GM23338 (cell line): ENCODE results near the gene SSH2. TPM values are rescaled to one million over a fixed set of nuclear protein-coding genes. Genes with fewer than 3 reads are reported as not detected.

Source experiments
- ATAC-seq: fragments of 200-7000 bp; cut with Tn5 transposase; 3 replicates; pipeline ENCODE4 v1.9.1; 2020
- DNase-seq: peaks from one replicate; pipeline ENCODE4 v3.0.0-alpha.2; 2015; ENCODE audit warnings: low spot score
- H2AFZ ChIP-seq: fragments of 200-600 bp; sonication (generic); 2 replicates; pipeline ENCODE4 v1.8.0; 2016; ENCODE audit warnings: antibody characterized with exemption, mild to moderate bottlenecking, moderate library complexity
- H3F3A ChIP-seq: fragments of 200-600 bp; sonication (generic); replicated peaks from 2 replicates; pipeline ENCODE4 v1.8.0; 2017; ENCODE audit warnings: antibody characterized with exemption, mixed run types, low read depth
- H3K27ac ChIP-seq: fragments of 200-600 bp; sonication (generic); 2 replicates; pipeline ENCODE4 v1.6.1; 2016; ENCODE audit warnings: low read depth
- H3K27me3 ChIP-seq: fragments of 200-600 bp; sonication (generic); 2 replicates; pipeline ENCODE4 v1.8.0; 2016; ENCODE audit warnings: mild to moderate bottlenecking, mixed run types, moderate library complexity; ENCODE audit not compliant: insufficient read depth
- H3K36me3 ChIP-seq: fragments of 200-600 bp; sonication (generic); 2 replicates; pipeline ENCODE4 v1.8.0; 2016; ENCODE audit warnings: mild to moderate bottlenecking; ENCODE audit not compliant: insufficient read depth
- H3K4me1 ChIP-seq: fragments of 200-600 bp; sonication (generic); 2 replicates; pipeline ENCODE4 v1.8.0; 2016; ENCODE audit warnings: mild to moderate bottlenecking, moderate library complexity; ENCODE audit not compliant: insufficient read depth
- H3K4me2 ChIP-seq: fragments of 200-600 bp; sonication (generic); 2 replicates; pipeline ENCODE4 v1.7.1; 2017; ENCODE audit warnings: mixed run types
- H3K4me3 ChIP-seq: fragments of 200-600 bp; sonication (generic); 2 replicates; pipeline ENCODE4 v1.6.1; 2016; ENCODE audit warnings: mixed run types
- H3K79me2 ChIP-seq: fragments of 200-600 bp; sonication (generic); replicated peaks from 2 replicates; pipeline ENCODE4 v1.8.0; 2017; ENCODE audit warnings: mild to moderate bottlenecking; ENCODE audit not compliant: insufficient read depth
- H3K9me2 ChIP-seq: fragments of 200-600 bp; sonication (generic); 2 replicates; pipeline ENCODE4 v1.8.0; 2017; ENCODE audit not compliant: insufficient read depth
- H4K20me1 ChIP-seq: fragments of 200-600 bp; sonication (generic); replicated peaks from 2 replicates; pipeline ENCODE4 v1.8.0; 2017; ENCODE audit warnings: mild to moderate bottlenecking; ENCODE audit not compliant: insufficient read depth
- H3K27ac Mint-ChIP-seq: 2 replicates; pipeline ENCODE4 v1.8.0; 2020; ENCODE audit warnings: inconsistent platforms, mild to moderate bottlenecking, moderate library complexity, mixed read lengths
- H3K27me3 Mint-ChIP-seq: 3 replicates; pipeline ENCODE4 v1.8.0; 2022; ENCODE audit warnings: low read depth, mild to moderate bottlenecking, moderate library complexity, mixed read lengths, inconsistent platforms; ENCODE audit not compliant: insufficient read depth, poor library complexity
- H3K36me3 Mint-ChIP-seq: 3 replicates; pipeline ENCODE4 v1.8.0; 2021; ENCODE audit warnings: low read depth, mild to moderate bottlenecking, inconsistent platforms, moderate library complexity, mixed read lengths
- H3K4me1 Mint-ChIP-seq: 3 replicates; pipeline ENCODE4 v1.8.0; 2020; ENCODE audit warnings: mild to moderate bottlenecking, inconsistent platforms, mixed read lengths
- H3K4me3 Mint-ChIP-seq: 3 replicates; pipeline ENCODE4 v1.8.0; 2021; ENCODE audit warnings: moderate library complexity, mild to moderate bottlenecking, inconsistent platforms, mixed read lengths
- H3K9me3 Mint-ChIP-seq: 3 replicates; pipeline ENCODE4 v1.8.0; 2020; ENCODE audit warnings: moderate library complexity, mild to moderate bottlenecking, inconsistent platforms, mixed read lengths
- CREB1 ChIP-seq: fragments of 250-450 bp; sonication (Bioruptor Pico); IDR thresholded peaks from 2 replicates; pipeline ENCODE4 v1.5.0; 2020; ENCODE audit warnings: low read depth, mild to moderate bottlenecking, moderate library complexity
- CTCF ChIP-seq, 2 experiments: fragments of 200-600 bp in 1 of 2; sonication (generic) in 1 of 2; conservative IDR thresholded peaks; 2 replicates each; pipeline versions ENCODE4 v1.5.1 to v1.6.1; 2016 to 2017; ENCODE audit warnings: antibody characterized with exemption in 2 of 2, low read depth in 2 of 2, mild to moderate bottlenecking in 2 of 2, moderate library complexity in 1 of 2
- ETS1 ChIP-seq: IDR thresholded peaks from 2 replicates; pipeline ENCODE4 v1.6.1; 2016; ENCODE audit warnings: antibody characterized with exemption
- EZH2 ChIP-seq: fragments of 200-600 bp; sonication (generic); IDR thresholded peaks from one replicate; pipeline ENCODE4 v1.8.0; 2017; ENCODE audit warnings: antibody characterized with exemption, mild to moderate bottlenecking, low read depth; ENCODE audit not compliant: unreplicated experiment
- EZH2phosphoT487 ChIP-seq: fragments of 200-600 bp; sonication (generic); IDR thresholded peaks from one replicate; pipeline ENCODE4 v1.8.1; 2018; ENCODE audit warnings: antibody characterized with exemption; ENCODE audit not compliant: unreplicated experiment
- JUNB ChIP-seq: IDR thresholded peaks from one replicate; pipeline ENCODE4 v1.6.1; 2016; ENCODE audit warnings: antibody characterized with exemption; ENCODE audit not compliant: unreplicated experiment
- NANOG ChIP-seq: IDR thresholded peaks from 2 replicates; pipeline ENCODE4 v1.6.1; 2016; ENCODE audit warnings: antibody characterized with exemption, borderline replicate concordance
- POLR2AphosphoS5 ChIP-seq: IDR thresholded peaks from 2 replicates; pipeline ENCODE4 v1.6.1; 2016; ENCODE audit warnings: antibody characterized with exemption, low read depth
- REST ChIP-seq: IDR thresholded peaks from one replicate; pipeline ENCODE4 v1.6.1; 2018; ENCODE audit warnings: antibody characterized with exemption; ENCODE audit not compliant: unreplicated experiment
- STAT1 ChIP-seq: IDR thresholded peaks from one replicate; pipeline ENCODE4 v1.6.1; 2016; ENCODE audit warnings: antibody characterized with exemption; ENCODE audit not compliant: unreplicated experiment
- ZNF114 ChIP-seq: fragments of 250-450 bp; sonication (Bioruptor Pico); IDR thresholded peaks from 2 replicates; pipeline ENCODE4 v1.5.0; 2020; ENCODE audit warnings: mild to moderate bottlenecking, moderate library complexity
- ZNF331 ChIP-seq: fragments of 250-450 bp; sonication (Bioruptor Pico); IDR thresholded peaks from 2 replicates; pipeline ENCODE4 v1.5.0; 2020; ENCODE audit warnings: low read depth, mild to moderate bottlenecking, moderate library complexity
- ZNF462 ChIP-seq: fragments of 250-450 bp; sonication (Bioruptor Pico); IDR thresholded peaks from 2 replicates; pipeline ENCODE4 v1.5.0; 2020; ENCODE audit warnings: mild to moderate bottlenecking, moderate library complexity
- polyA plus RNA-seq: library from polyadenylated mRNA; unstranded; fragments of >200 nt; fragmentation: Nextera tagmentation; extraction: Ambion mirVana; gene quantifications from 2 replicates; pipeline ENCODE4 v1.2.1, GENCODE V29; 2016
- total RNA-seq: library from RNA; depleted of rRNA; stranded (reverse); fragments of >200 nt; shearing (Covaris generic); gene quantifications from 2 replicates; pipeline ENCODE4 v1.2.3, GENCODE V29; 2014

Gene SSH2
- total and polyA plus RNA-seq, 2 experiments from 2014 or later: 9.9 to 12.1 TPM

- Histone ChIP-seq H2AFZ (no peak overlapping the region), H3K36me3 (no peaks in the 10 kb centered on the region), H3K4me3 (no peak overlapping the region), H3K27ac (no peak overlapping the region), H3K79me2 (no peaks in the 10 kb centered on the region), H3K9me2 (no peaks in the 10 kb centered on the region), H3K4me1 (peaks cover 21% of the 10 kb centered on the region), H3K4me2 (0 out of 2 replicates have a peak overlapping the region, but pooled peaks have one; percentile 18), H4K20me1 (no peaks in the 10 kb centered on the region), H3K27me3 (no peaks in the 10 kb centered on the region), H3F3A (no peaks in the 10 kb centered on the region)
- Mint-ChIP-seq H3K4me3 (no peak overlapping the region), H3K4me1 (peaks cover 30% of the 10 kb centered on the region), H3K27ac (peak overlapping the region; percentile 6; the same call in 1 of the 2 replicates), H3K9me3 (no peaks in the 10 kb centered on the region), H3K27me3 (peaks cover 5% of the 10 kb centered on the region), H3K36me3 (no peaks in the 10 kb centered on the region)
- ATAC-seq: no peak
- no peak for DNase-seq
- TF ChIP-seq EZH2 (no peak), ZNF462 (CRISPR knock-in tag) (no peak), POLR2AphosphoS5 (no peak), ZNF114 (no peak), NANOG (no peak), REST (no peak), CREB1 (CRISPR knock-in tag) (no peak), ETS1 (no peak), ZNF331 (CRISPR knock-in tag) (no peak), EZH2phosphoT487 (no peak), JUNB (no peak), STAT1 (no peak), CTCF (conservative IDR thresholded peaks at IDR 0.05; ENCODE audit: low read depth in 2 of 2) (no peak)
Measured at GRCh38 chr17:29714146-29714545, 215.9 kb downstream of the SSH2 start.
